Natural killer cell (primary cell): Measurements from ENCODE around the gene FOXO3B. TPM values are rescaled to one million over a fixed set of nuclear protein-coding genes. Genes with fewer than 3 reads are reported as not detected.
A peak's percentile ranks its signal among the peaks of the same experiment; 100 is the strongest.
"Not testable (repeated sequence)": the region's sequence is repeated elsewhere in the genome, so short reads cannot be mapped to it uniquely, and the experiment has no call there.

Experiments
- ATAC-seq, 3 donors: fragments of 150-1000 bp in 2 of 3; fragments of 200-7000 bp in 1 of 3; cut with Tn5 transposase; 1 replicate in 1 of 3; 2 replicates in 2 of 3; pipeline ENCODE4 v1.10.0; 2021; ENCODE audit warnings: mild to moderate bottlenecking in 2 of 3, moderate library complexity in 2 of 3
- DNase-seq, 2 donors: peaks; one replicate each; pipeline versions ENCODE4 v3.0.0 to v3.0.0-alpha.2; 2013 to 2021; ENCODE audit warnings: mixed read lengths in 1 of 2
- H3K27ac ChIP-seq: one replicate; pipeline ENCODE4 v1.5.1; 2013; ENCODE audit warnings: mild to moderate bottlenecking, low read length
- H3K27me3 ChIP-seq: one replicate; pipeline ENCODE4 v1.6.1; 2013; ENCODE audit warnings: low read length; ENCODE audit not compliant: control insufficient read depth, insufficient read depth
- H3K36me3 ChIP-seq: one replicate; pipeline ENCODE4 v1.6.1; 2013; ENCODE audit warnings: low read length; ENCODE audit not compliant: control insufficient read depth, insufficient read depth
- H3K4me1 ChIP-seq: one replicate; pipeline ENCODE4 v1.6.1; 2013; ENCODE audit warnings: low read length; ENCODE audit not compliant: control insufficient read depth, insufficient read depth
- H3K4me3 ChIP-seq: one replicate; pipeline ENCODE4 v1.5.1; 2013; ENCODE audit warnings: low read length
- H3K9me3 ChIP-seq: one replicate; pipeline ENCODE4 v1.6.1; 2013; ENCODE audit warnings: low read length; ENCODE audit not compliant: control insufficient read depth, insufficient read depth
- H3K27ac Mint-ChIP-seq, 2 donors: one replicate each; pipeline ENCODE4 v1.8.0; 2022; ENCODE audit warnings: mild to moderate bottlenecking in 2 of 2, mixed read lengths in 2 of 2, moderate library complexity in 1 of 2
- H3K27me3 Mint-ChIP-seq, 2 donors: one replicate each; pipeline ENCODE4 v1.8.0; 2022; ENCODE audit warnings: low read depth in 2 of 2, mixed read lengths in 2 of 2
- H3K36me3 Mint-ChIP-seq: one replicate; pipeline ENCODE4 v1.8.0; 2022; ENCODE audit warnings: mixed read lengths
- H3K4me1 Mint-ChIP-seq, 2 donors: one replicate each; pipeline ENCODE4 v1.8.0; 2022; ENCODE audit warnings: mixed read lengths in 2 of 2
- H3K4me3 Mint-ChIP-seq: one replicate; pipeline ENCODE4 v1.8.0; 2022; ENCODE audit warnings: mild to moderate bottlenecking, moderate library complexity, mixed read lengths
- H3K9me3 Mint-ChIP-seq, 2 donors: one replicate each; pipeline ENCODE4 v1.8.0; 2022; ENCODE audit warnings: mixed read lengths in 2 of 2
- WGBS: methylation state at CpG from one replicate; pipeline ENCODE4 v1.1.7; 2013; ENCODE audit warnings: missing lambda C conversion rate; ENCODE audit not compliant: insufficient coverage; 5-methylcytosine and 5-hydroxymethylcytosine counted together
- intact Hi-C: fragments of 100-400 bp; cut with micrococcal nuclease; formaldehyde crosslinking; loops from one replicate; pipeline ENCODE4 v1.14.2; 2022
- total RNA-seq, 4 donors: library from RNA; stranded (reverse); fragments of 120-200 nt in 1 of 4; gene quantifications; one replicate each; pipeline versions ENCODE4 v1.2.3 to v1.2.4, GENCODE V29; 2013 to 2022

The FOXO3B gene
- 1 to 10 TPM; 3.2 to 5.2 (median 3.6) TPM for total RNA-seq
- 2.6 TPM for total RNA-seq (2013)

GRCh38 chr17:18681767-18682571 is at the start of gene FOXO3B:
FOXO3B (minus strand) TSS chr17:18682314; CDS start chr17:18681651, 663 bp downstream.
- Mint-ChIP-seq H3K27ac (peak within 1 kb of the TSS; percentile 66 to 86), H3K4me3 (peak within 1 kb of the TSS; percentile 81)
- H3K9me3 ChIP-seq, H3K4me1 Mint-ChIP-seq, H3K27me3 ChIP-seq, H3K36me3 ChIP-seq, H3K9me3 Mint-ChIP-seq, H3K4me1 ChIP-seq, H3K36me3 Mint-ChIP-seq, H3K27me3 Mint-ChIP-seq, intact Hi-C loops: not testable (repeated sequence)
- Histone ChIP-seq H3K4me3 (peak within 1 kb of the TSS; percentile 59), H3K27ac (peak within 1 kb of the TSS; percentile 33)
- WGBS = under 1% methylated on average over 47 of the region's 58 CpGs
- ATAC-seq (peak; percentile 84 to 89 (median 86)), DNase-seq (peak; percentile 48 to 82)

GRCh38 chr17:18723509-18723908 is 41.4 kb upstream of the FOXO3B start:
- H3K4me3 ChIP-seq, ATAC-seq, H3K27me3 ChIP-seq, H3K27ac ChIP-seq, H3K4me1 ChIP-seq, H3K4me3 Mint-ChIP-seq, H3K36me3 Mint-ChIP-seq, DNase-seq, H3K27me3 Mint-ChIP-seq, H3K36me3 ChIP-seq, H3K9me3 ChIP-seq, intact Hi-C loops, H3K9me3 Mint-ChIP-seq, H3K4me1 Mint-ChIP-seq, H3K27ac Mint-ChIP-seq: not testable (repeated sequence)
- WGBS = no CpG with 5 or more reads among the region's 1 CpG

- H3K36me3 ChIP-seq, H3K36me3 Mint-ChIP-seq, H3K4me1 Mint-ChIP-seq, H3K9me3 Mint-ChIP-seq, H3K27me3 Mint-ChIP-seq, intact Hi-C loops, H3K4me3 Mint-ChIP-seq, H3K4me1 ChIP-seq, DNase-seq, H3K27ac ChIP-seq, H3K27ac Mint-ChIP-seq, ATAC-seq, H3K9me3 ChIP-seq, H3K27me3 ChIP-seq, H3K4me3 ChIP-seq: not testable (repeated sequence)
- WGBS = 66% methylated on average over 2 of the region's 5 CpGs
Measured at GRCh38 chr17:18722612-18723011, 40.5 kb upstream of the FOXO3B start.

- ATAC-seq, H3K4me3 Mint-ChIP-seq, H3K4me3 ChIP-seq, H3K27ac Mint-ChIP-seq, H3K4me1 Mint-ChIP-seq, H3K27ac ChIP-seq, H3K9me3 ChIP-seq, H3K36me3 ChIP-seq, H3K27me3 ChIP-seq, H3K36me3 Mint-ChIP-seq, DNase-seq, intact Hi-C loops, H3K27me3 Mint-ChIP-seq, H3K9me3 Mint-ChIP-seq, H3K4me1 ChIP-seq: not testable (repeated sequence)
- WGBS = no CpG with 5 or more reads among the region's 12 CpGs
Measured at GRCh38 chr17:18721775-18722547, 39.8 kb upstream of the FOXO3B start.

GRCh38 chr17:18719428-18720110 is 37.5 kb upstream of the FOXO3B start:
- DNase-seq, H3K27ac ChIP-seq, H3K27me3 ChIP-seq, H3K4me3 ChIP-seq, ATAC-seq, H3K4me3 Mint-ChIP-seq, H3K4me1 ChIP-seq, H3K27me3 Mint-ChIP-seq, H3K27ac Mint-ChIP-seq, H3K36me3 ChIP-seq, H3K9me3 Mint-ChIP-seq, H3K4me1 Mint-ChIP-seq, H3K9me3 ChIP-seq, intact Hi-C loops, H3K36me3 Mint-ChIP-seq: not testable (repeated sequence)
- WGBS = 98% methylated on average over 8 of the region's 12 CpGs

GRCh38 chr17:18718643-18719427 is 36.7 kb upstream of the FOXO3B start:
- H3K9me3 Mint-ChIP-seq, intact Hi-C loops, H3K36me3 Mint-ChIP-seq: not testable (repeated sequence)

More at GRCh38 chr17:18718643-18719427, 36.7 kb upstream of the FOXO3B start:
- not testable (repeated sequence) for H3K9me3 ChIP-seq, H3K27me3 ChIP-seq, ATAC-seq, H3K4me1 ChIP-seq, H3K27me3 Mint-ChIP-seq, H3K4me1 Mint-ChIP-seq, H3K36me3 ChIP-seq, H3K4me3 ChIP-seq, H3K4me3 Mint-ChIP-seq, DNase-seq, H3K27ac Mint-ChIP-seq, H3K27ac ChIP-seq
- 87% methylated on average over 5 of the region's 9 CpGs for WGBS
